ENCODE data around the gene COL7A1. TPM values are rescaled to one million over a fixed set of nuclear protein-coding genes. Genes with fewer than 3 reads are reported as not detected.

Gene COL7A1
- total and polyA plus RNA-seq, 2 of the 8 experiments (the other 6 are each of a cell fraction or from before 2014, with no cell fraction given) = 10.7 to 13.9 TPM

DNA sequence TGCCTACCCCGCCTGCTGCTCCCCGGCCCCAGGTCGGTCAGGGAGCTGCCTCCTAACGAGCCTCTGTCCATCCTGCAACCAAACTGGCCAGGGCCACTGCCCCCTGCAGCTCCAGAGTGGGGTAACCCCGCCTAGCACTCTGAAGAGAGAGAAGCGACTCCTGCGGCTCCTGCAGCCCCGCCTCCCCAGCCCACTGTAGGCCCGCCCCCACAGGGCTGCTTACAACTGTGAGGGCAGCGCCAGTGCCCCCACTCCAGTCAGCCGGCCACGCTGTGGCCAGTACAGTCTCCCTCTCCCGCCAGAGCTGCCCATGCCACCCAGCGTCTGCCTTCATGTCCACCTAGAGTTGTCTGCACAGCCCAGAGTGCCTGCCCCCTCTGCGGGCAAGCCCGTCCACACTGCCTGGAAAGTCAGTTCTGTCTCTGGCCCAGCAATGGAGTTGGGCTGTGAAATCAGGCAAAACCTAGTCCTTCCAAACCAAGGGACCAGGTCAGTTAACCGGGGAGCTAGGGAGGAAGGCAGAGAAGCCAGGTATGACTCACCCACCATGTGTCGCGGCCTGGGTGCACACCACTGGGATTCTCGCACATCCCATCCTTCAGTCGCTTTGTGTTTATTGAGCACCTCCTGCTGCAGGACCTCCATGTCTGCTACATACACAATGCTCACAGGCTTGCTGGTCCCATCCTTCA is 33.9 kb downstream of the COL7A1 start (continued):
- TF ChIP-seq GTF2F1 (IDR thresholded peaks at IDR 0.05; ENCODE audit: borderline replicate concordance, low read depth, low read length) (no peak), SIX5 (IDR thresholded peaks at IDR 0.05; ENCODE audit: low read depth, low read length) (no peak), CREB1 (IDR thresholded peaks at IDR 0.05) (0 out of 2 replicates have a peak, but pooled peaks have one; percentile 9), TCF12 (IDR thresholded peaks at IDR 0.05; ENCODE audit: low read depth, low read length) (no peak), FOSL1 (IDR thresholded peaks at IDR 0.05; ENCODE audit: insufficient read depth, low read depth, low read length) (no peak), ASH2L (IDR thresholded peaks at IDR 0.05; ENCODE audit: low read length) (no peak), ZNF274 (IDR thresholded peaks at IDR 0.05; ENCODE audit: borderline replicate concordance, extremely low read depth, low read length) (no peak), TAF7 (optimal IDR thresholded peaks at IDR 0.05; ENCODE audit: borderline replicate concordance, low read depth, low read length) (no peak), SRF (IDR thresholded peaks at IDR 0.05; ENCODE audit: low read depth, low read length) (no peak)
- TF ChIP-seq, protein P1, sequence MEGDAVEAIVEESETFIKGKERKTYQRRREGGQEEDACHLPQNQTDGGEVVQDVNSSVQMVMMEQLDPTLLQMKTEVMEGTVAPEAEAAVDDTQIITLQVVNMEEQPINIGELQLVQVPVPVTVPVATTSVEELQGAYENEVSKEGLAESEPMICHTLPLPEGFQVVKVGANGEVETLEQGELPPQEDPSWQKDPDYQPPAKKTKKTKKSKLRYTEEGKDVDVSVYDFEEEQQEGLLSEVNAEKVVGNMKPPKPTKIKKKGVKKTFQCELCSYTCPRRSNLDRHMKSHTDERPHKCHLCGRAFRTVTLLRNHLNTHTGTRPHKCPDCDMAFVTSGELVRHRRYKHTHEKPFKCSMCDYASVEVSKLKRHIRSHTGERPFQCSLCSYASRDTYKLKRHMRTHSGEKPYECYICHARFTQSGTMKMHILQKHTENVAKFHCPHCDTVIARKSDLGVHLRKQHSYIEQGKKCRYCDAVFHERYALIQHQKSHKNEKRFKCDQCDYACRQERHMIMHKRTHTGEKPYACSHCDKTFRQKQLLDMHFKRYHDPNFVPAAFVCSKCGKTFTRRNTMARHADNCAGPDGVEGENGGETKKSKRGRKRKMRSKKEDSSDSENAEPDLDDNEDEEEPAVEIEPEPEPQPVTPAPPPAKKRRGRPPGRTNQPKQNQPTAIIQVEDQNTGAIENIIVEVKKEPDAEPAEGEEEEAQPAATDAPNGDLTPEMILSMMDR (IDR thresholded peaks at IDR 0.05; ENCODE audit: control extremely low read depth in 1 of 3, insufficient read depth in 1 of 3, low read depth in 1 of 3, low read length in 3 of 3) = peak in 2 of 3 experiments; percentile 39 to 52; a peak in 3 of 4 replicates
- TF ChIP-seq, protein P2, sequence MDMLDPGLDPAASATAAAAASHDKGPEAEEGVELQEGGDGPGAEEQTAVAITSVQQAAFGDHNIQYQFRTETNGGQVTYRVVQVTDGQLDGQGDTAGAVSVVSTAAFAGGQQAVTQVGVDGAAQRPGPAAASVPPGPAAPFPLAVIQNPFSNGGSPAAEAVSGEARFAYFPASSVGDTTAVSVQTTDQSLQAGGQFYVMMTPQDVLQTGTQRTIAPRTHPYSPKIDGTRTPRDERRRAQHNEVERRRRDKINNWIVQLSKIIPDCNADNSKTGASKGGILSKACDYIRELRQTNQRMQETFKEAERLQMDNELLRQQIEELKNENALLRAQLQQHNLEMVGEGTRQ (IDR thresholded peaks at IDR 0.05; ENCODE audit: low read length) = no peak

Data from H1 (cell line).